ES-I3 (cell line): ENCODE measurements around the gene TUBAL3.

Experiments used
- H3K36me3 ChIP-seq: 2 replicates; pipeline ENCODE4 v1.6.1; 2013; ENCODE audit warnings: mild to moderate bottlenecking, low read length, control low read depth, moderate library complexity; ENCODE audit not compliant: insufficient read depth
- H3K4me1 ChIP-seq: 2 replicates; pipeline ENCODE4 v1.6.1; 2013; ENCODE audit warnings: mild to moderate bottlenecking, control low read depth, low read length; ENCODE audit not compliant: insufficient read depth
- H3K9ac ChIP-seq: 2 replicates; pipeline ENCODE4 v1.6.1; 2013; ENCODE audit warnings: low read depth, mild to moderate bottlenecking, low read length, moderate library complexity
- H3K9me3 ChIP-seq: 2 replicates; pipeline ENCODE4 v1.6.1; 2013; ENCODE audit warnings: mild to moderate bottlenecking, low read length, moderate library complexity; ENCODE audit not compliant: control insufficient read depth, insufficient read depth

Gene TUBAL3

GRCh38 chr10:5442065-5442989 lies 37.7 kb upstream of the TUBAL3 start:
- H3K9ac ChIP-seq, result no peak overlapping the region
- H3K4me1 ChIP-seq, result 0 out of 2 replicates have a peak, but pooled peaks cover 3% of the 10 kb centered on the region
- H3K9me3 ChIP-seq, result no peaks in the 10 kb centered on the region
- H3K36me3 ChIP-seq, result no peaks in the 10 kb centered on the region; the same call in 1 of the 2 replicates

DNA sequence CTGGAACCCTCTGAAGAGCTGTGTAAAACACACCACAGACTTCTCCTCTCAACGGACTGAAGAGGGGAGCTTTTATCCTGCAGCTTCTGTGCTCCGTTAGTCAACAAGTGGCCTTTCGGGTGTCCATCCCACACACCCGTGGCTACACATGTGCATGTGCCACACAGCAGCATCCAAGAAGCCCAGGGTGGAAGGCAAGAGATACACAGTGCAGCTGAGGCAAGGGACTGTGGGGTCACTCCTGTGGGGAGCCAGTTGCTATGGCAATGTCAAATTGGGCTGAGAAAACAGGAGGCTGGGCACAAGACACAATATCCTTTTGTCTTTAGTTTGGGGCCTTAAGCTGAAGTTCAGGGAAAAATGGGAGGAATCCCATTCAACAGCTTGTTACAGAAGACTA lies 36.5 kb upstream of the TUBAL3 start:
- no peaks in the 10 kb centered on the region; the same call in 1 of the 2 replicates for H3K36me3 ChIP-seq
- H3K4me1 ChIP-seq, result 0 out of 2 replicates have a peak, but pooled peaks cover 2% of the 10 kb centered on the region
- no peaks in the 10 kb centered on the region for H3K9me3 ChIP-seq
- no peak overlapping the region for H3K9ac ChIP-seq

DNA sequence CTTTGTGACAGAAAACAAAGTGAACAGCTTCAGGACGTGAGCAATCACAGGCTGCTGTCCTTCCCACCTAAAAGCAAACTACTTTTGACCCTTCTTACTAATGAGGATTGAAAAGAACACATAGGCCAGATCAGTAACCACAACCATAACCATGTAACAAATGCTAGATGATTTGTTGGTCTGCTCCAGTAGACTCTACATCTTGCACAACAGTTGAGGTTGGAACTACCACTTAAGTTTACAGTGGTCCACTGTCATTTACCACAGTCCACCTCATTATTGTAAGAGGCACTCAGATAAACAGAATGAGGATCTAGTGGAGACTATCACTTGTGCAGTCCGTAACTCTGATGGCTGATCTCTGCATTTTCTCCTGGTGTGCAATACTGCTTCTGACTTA lies 35.6 kb upstream of the TUBAL3 start:
- no peaks in the 10 kb centered on the region; the same call in 1 of the 2 replicates for H3K36me3 ChIP-seq
- H3K9me3 ChIP-seq, result no peaks in the 10 kb centered on the region
- H3K4me1 ChIP-seq, result no peaks in the 10 kb centered on the region
- H3K9ac ChIP-seq, result no peak overlapping the region

DNA sequence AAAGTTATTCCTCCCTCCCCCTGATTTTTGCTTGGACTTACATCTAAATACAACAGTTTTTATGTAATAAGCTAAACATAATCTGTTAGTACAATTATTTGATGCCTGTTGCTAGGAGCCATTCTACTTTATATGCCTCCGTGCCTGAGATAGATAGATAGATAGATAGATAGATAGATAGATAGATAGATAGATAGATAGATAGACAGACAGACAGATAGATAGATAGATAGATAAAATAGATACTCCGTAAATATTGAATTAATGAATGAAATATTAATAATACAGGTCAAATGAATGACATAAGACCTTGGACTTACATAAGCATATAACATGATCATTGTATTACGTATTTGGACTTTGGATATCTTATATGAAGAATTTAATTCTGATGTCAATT lies 30.7 kb upstream of the TUBAL3 start:
- Histone ChIP-seq H3K9me3 (no peaks in the 10 kb centered on the region), H3K4me1 (no peaks in the 10 kb centered on the region; the same call in 1 of the 2 replicates), H3K9ac (no peak overlapping the region), H3K36me3 (no peaks in the 10 kb centered on the region; the same call in 1 of the 2 replicates)

GRCh38 chr10:5434017-5434753 lies 29.6 kb upstream of the TUBAL3 start:
- H3K9ac ChIP-seq, result no peak overlapping the region
- H3K9me3 ChIP-seq, result no peaks in the 10 kb centered on the region
- no peaks in the 10 kb centered on the region; the same call in 1 of the 2 replicates for H3K4me1 ChIP-seq
- peaks cover 4% of the 10 kb centered on the region; the same call in 1 of the 2 replicates for H3K36me3 ChIP-seq

- Histone ChIP-seq H3K36me3 (peaks cover 4% of the 10 kb centered on the region; the same call in 1 of the 2 replicates), H3K9me3 (no peaks in the 10 kb centered on the region), H3K4me1 (no peaks in the 10 kb centered on the region; the same call in 1 of the 2 replicates), H3K9ac (no peak overlapping the region)
These were observed 28.6 kb upstream of the TUBAL3 start for GRCh38 chr10:5433182-5433581.

GRCh38 chr10:5428133-5428532 lies 23.5 kb upstream of the TUBAL3 start:
- no peaks in the 10 kb centered on the region for H3K9me3 ChIP-seq
- peaks cover 6% of the 10 kb centered on the region; the same call in 1 of the 2 replicates for H3K4me1 ChIP-seq
- H3K9ac ChIP-seq, result no peak overlapping the region
- peaks cover 4% of the 10 kb centered on the region; the same call in 1 of the 2 replicates for H3K36me3 ChIP-seq

DNA sequence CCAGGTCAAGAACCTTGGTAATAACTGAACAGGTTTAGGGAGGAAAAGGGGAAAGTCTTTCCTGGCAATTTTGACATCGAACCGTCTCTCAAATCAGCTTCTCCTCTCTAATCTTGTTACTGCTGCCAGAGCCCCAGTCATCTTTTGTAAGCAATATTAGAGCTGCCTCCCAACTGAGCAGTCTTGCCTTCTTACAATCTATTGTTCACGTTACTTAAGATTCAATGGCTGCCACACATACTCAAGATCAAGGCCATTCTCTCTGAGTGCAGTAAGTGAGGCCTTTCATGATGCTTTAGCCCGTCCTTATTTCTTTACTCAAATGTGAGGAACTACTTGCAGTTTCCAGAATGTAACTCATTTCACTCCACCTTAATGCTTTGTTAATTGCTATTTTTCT lies 20.1 kb upstream of the TUBAL3 start:
- Histone ChIP-seq H3K9ac (no peak overlapping the region), H3K36me3 (peaks cover 4% of the 10 kb centered on the region; the same call in 1 of the 2 replicates)

DNA sequence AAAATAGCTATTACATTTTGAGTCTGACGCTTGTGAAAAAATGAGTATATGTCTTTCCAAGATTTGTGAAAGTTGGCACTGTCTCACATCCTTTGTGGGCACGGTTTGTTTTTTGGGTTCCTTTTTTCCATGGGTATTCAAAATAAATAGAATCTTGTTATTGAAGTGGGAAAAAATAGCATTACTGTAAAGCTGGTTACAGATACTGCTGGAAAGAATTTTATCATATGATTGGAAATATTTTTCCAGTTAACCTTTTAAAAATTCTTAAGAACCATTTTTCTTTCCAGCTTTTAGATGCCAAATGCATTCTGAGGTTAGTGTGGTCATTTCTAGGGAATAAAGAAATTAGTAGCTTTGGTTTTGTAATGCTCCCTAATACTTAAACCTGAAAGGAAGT lies 19.1 kb upstream of the TUBAL3 start:
- Histone ChIP-seq H3K9ac (no peak overlapping the region), H3K9me3 (0 out of 2 replicates have a peak, but pooled peaks cover 3% of the 10 kb centered on the region), H3K36me3 (no peaks in the 10 kb centered on the region; the same call in 1 of the 2 replicates), H3K4me1 (peaks cover 10% of the 10 kb centered on the region)

More for the DNA sequence above, 20.1 kb upstream of the TUBAL3 start:
- Histone ChIP-seq H3K4me1 (peaks cover 10% of the 10 kb centered on the region), H3K9me3 (no peaks in the 10 kb centered on the region)

- Histone ChIP-seq H3K9ac (no peak overlapping the region), H3K9me3 (0 out of 2 replicates have a peak, but pooled peaks cover 3% of the 10 kb centered on the region), H3K36me3 (no peaks in the 10 kb centered on the region), H3K4me1 (peaks cover 10% of the 10 kb centered on the region)
These were observed 15.0 kb upstream of the TUBAL3 start for GRCh38 chr10:5419466-5420094.

GRCh38 chr10:5418584-5418983 lies 14.0 kb upstream of the TUBAL3 start:
- Histone ChIP-seq H3K9ac (no peak overlapping the region), H3K36me3 (no peaks in the 10 kb centered on the region), H3K4me1 (peaks cover 4% of the 10 kb centered on the region; the same call in 1 of the 2 replicates), H3K9me3 (0 out of 2 replicates have a peak, but pooled peaks cover 3% of the 10 kb centered on the region)

- Histone ChIP-seq H3K9ac (no peak overlapping the region), H3K36me3 (no peaks in the 10 kb centered on the region), H3K9me3 (0 out of 2 replicates have a peak, but pooled peaks cover 3% of the 10 kb centered on the region), H3K4me1 (no peaks in the 10 kb centered on the region)
These were observed 12.4 kb upstream of the TUBAL3 start for GRCh38 chr10:5416981-5417380.

- Histone ChIP-seq H3K36me3 (no peaks in the 10 kb centered on the region), H3K9ac (peak overlapping the region; percentile 76), H3K4me1 (no peaks in the 10 kb centered on the region), H3K9me3 (no peaks in the 10 kb centered on the region; the same call in 1 of the 2 replicates)
These were observed 8.6 kb upstream of the TUBAL3 start for GRCh38 chr10:5413012-5413938.
